GM18951 (cell line): ENCODE data around the gene SRXN1.
"Not testable (repeated sequence)": the region's sequence is repeated elsewhere in the genome, so short reads cannot be mapped to it uniquely, and the experiment has no call there.

ENCODE experiments used
- POLR2A ChIP-seq: IDR thresholded peaks from 4 replicates; pipeline ENCODE4 v1.6.1; 2011; ENCODE audit warnings: mild to moderate bottlenecking; ENCODE audit not compliant: insufficient read length, insufficient read depth; ENCODE audit errors: extremely low read depth
- in situ Hi-C: fragments of 300-500 bp; cut with MboI; formaldehyde crosslinking; loops from one replicate; pipeline ENCODE4 v1.12.0; 2022; ENCODE audit warnings: low sequenced_read_pairs, mixed read lengths, inconsistent platforms; ENCODE audit not compliant: unreplicated experiment

Gene SRXN1

DNA sequence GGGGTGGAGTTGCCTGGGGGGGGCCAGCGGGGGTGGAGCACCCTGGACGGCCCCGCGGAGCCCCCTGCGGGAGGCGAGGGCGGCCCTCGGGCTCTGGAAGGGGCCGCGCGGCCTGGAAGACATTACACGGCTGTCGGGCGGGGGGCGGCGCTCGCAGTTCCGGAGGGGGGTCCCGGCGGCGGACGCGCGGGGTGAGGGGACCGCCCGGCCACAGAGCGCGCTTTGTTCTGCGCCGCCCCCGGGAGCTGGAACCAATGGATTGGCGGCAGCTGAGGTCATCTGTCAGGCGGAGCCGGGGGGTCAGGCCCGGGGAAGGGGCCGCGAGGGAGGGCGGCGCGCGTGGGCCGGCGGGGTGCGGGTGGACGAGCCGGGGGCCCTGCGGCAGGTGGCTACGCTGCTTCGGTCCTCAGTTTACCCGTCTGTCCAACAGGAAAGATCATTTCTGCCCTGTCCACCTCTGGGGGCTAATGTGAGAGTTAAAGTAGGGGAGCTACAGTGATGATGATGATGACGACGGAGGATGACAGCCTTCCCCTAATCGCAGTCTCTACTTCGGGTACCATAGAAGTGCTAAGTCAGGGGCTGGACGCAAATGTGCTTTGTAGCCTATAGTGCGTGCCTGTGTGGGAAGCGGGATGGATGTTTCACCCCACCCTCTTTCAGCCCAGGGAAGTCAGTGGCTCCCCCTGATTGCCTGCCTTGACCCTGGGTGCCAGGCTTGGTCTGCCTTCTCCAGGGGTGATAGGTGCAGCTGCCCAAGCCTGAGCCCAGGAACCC lies 10.4 kb downstream of the SRXN1 start:
- in situ Hi-C loops = no loop called here
- no peak for TF ChIP-seq POLR2A

DNA sequence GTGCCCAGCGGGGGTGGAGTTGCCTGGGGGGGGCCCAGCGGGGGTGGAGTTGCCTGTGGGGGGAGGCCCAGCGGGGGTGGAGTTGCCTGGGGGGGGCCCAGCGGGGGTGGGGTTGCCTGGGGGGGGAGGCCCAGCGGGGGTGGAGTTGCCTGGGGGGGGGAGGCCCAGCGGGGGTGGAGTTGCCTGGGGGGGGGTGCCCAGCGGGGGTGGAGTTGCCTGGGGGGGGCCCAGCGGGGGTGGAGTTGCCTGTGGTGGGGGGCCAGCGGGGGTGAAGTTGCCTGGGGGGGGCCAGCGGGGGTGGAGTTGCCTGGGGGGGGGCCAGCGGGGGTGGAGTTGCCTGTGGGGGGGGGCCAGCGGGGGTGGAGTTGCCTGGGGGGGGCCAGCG lies 11.0 kb downstream of the SRXN1 start:
- in situ Hi-C loops = not testable (repeated sequence)

DNA sequence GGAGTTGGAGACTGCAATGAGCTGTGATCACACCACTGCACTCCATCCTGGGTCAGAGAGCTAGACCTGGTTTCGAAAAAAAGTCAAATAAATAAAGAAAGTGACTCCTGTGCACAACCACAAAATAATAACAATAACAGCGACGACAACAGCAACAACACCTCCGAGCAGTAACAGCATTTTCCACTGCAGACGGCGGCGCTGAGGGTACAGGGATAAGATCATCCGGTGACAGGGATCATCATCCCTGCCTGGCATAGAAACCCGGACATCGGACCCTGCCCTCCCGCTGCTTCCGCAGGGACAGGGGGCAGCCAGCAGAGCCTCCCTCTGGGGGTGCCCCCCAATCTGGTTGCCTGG lies 11.5 kb downstream of the SRXN1 start:
- no peak for TF ChIP-seq POLR2A

DNA sequence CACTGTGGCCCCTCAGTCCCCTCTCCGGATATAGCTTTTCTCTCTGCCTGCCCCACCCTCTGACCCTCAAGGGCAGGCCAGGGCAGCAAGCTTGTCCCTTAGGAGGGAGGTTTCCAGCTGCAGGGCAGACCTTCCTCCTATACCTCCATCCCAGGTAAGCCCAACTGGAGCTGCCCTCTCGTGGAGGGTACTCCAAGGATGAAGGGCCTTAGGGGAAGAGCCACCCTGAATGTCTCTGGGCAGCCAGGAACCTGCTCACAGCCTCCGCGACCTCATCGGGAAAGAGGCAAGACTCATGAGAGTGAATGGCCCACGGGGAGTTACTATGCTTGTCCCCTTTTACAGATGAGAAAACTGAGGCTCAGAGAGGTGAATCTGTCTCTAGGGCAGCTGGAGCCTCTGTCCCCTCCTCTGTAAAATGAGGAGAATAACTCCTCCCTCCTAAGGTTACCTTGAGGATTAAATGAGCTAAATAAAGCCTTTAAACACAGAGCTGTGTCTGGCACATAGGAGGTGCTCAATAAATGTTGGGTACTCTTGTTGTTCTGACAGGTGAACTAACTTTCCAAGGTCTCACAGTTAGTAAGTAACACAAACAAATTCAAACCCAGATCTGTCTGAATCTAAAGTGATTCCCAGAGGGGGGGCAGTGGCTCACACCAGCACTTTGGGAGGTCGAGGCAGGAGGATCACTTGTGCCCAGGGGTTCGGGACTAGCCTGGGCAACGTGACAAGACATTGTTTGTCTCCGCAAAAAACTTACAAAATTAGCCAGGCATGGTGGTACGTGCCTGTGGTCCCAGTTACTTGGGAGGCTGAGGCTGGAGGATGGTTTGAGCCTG lies 12.1 kb downstream of the SRXN1 start:
- in situ Hi-C loops = no loop called here

More for the DNA sequence above, 11.5 kb downstream of the SRXN1 start:
- in situ Hi-C loops = no loop called here

DNA sequence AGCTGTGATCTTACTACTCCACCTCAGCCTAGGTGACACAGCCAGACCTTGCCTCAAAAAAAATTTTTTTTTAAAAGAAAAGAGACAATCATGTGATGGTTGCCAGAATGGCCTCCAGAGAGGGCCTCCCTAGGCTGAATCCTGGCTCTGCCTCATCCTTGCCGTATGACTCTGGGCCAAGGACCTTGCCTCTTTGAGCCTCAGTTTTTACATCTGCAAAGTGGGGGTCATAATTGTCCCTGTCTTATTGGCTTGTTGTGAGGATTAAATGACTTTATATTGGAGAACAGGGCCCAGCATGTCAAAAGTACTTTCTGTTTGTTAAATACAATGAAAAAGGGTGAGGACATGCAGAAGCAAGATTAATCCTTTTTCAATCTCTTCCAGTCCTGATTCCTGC lies 14.4 kb downstream of the SRXN1 start:
- in situ Hi-C loops = no loop called here

More for the DNA sequence above, 12.1 kb downstream of the SRXN1 start:
- no peak for TF ChIP-seq POLR2A

DNA sequence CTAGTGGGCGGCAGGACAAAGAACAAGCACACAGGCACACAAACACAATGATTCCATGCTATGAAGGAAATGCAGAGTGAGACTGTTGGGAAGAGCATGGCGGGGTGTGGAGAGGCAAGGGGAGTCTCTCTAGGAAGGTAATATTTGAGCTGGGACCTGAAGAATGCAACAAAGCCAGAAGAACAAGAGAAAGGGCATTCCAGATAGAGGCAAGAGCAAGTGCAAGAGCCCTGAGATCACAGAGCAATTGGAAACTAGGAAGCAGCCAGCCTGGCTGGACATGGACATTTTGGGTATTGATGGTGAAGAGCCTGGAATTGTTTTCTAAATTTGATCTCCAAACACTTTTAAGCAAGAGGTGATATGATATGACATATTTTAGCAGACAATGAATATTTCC lies 15.4 kb downstream of the SRXN1 start:
- TF ChIP-seq POLR2A = no peak
- in situ Hi-C loops = no loop called here

More for the DNA sequence above, 14.4 kb downstream of the SRXN1 start:
- no peak for TF ChIP-seq POLR2A

DNA sequence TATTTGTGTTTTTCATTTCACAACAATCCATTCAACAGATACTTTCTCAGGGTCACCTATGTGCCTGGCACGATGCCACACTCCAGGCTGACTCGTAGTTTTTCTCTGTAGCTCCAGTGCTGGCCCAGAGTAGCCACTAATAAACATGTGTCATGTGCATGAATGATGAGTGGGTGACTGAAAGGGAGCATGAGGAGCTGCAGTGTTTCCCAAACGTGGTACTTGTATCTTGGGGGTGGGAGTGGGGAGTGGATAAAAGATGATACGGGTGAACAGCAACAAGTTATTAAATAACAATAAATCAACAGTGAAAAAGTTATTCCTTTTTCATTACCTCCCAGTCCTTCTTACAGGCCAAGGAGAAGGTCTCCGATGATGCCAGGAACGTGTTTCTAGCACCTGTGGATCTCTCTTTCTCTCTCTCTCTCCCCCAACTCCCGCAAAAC lies 17.1 kb downstream of the SRXN1 start:
- TF ChIP-seq POLR2A = no peak

DNA sequence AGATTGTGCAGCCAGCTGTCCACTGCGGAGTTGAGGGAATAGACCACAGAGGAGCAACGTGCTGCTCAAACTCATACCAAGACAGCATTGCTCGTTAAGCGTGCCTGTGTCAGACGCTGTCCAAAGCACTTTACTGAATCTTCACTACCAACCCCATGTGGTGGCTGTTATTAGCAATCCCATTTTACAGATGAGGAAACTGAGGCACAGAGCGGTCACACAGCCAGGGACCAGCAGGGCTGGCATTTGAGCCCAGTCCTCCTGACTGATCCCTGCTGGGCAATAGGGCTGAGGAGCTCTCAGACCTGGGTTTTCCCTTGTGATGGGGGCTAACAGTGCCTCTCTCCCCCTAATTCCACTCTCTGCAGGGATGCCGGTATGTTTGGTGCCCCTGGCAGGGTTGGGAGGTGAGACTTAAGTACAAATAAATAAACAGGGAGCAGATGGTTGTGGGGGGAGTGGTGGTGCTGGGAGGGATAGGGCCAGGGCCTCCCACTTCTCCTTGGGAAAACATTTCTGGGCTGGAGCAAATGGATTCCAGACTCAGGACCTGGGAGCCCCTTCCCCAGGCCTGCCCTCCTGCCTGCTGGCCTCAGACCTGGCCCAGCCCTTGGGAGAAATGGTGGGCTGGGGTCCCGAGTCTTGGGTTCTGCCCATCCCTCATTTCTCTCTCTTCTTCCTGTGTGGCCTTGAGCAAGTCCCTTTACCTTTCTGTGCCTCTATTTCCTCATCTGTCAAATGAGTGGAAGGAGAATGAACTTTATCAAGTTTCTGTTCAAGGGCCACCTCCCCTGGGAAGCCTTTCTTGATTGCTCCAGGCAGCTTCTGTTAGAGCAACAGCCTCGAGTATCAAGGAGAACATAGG lies 17.7 kb downstream of the SRXN1 start:
- TF ChIP-seq POLR2A = no peak
- in situ Hi-C loops = no loop called here

More for the DNA sequence above, 17.1 kb downstream of the SRXN1 start:
- in situ Hi-C loops = no loop called here

DNA sequence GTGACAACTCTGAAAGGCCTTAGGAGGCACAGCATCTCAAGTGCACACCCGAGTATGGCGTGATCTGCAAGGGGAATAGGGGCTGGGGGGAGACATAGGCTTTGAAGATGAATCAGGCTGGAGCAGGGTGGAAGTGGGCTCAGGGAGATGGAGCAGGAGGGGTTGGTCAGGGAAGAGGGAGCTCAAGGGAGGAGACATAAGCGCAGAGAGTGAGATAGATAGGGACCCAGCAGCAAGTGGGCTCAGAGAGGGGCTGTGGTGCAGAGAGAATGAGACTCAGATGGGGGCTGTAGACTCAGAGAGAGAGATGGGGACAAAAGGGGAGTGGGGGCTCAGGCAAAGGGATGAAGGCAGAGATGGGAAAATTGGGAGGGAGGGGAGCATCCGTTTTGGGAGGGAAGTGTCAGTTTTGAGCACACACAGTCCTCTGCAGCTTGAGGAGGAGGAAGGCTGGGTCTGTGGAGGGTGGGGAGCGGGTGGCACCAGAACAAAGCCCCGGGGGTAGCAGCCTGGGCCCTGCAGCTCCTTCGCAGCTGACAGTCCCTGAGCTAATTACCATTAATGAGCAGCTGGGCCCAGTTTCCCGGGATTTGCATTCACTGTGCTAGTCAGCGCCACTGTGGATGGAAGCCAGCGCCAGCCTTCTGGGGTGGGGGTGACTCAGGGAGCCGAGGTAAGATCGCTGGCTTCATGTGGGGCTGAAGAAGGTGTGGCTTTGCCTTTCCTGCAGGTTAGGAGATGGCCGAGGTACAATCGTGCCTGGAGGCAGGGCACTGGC lies 18.7 kb downstream of the SRXN1 start:
- no peak for TF ChIP-seq POLR2A

DNA sequence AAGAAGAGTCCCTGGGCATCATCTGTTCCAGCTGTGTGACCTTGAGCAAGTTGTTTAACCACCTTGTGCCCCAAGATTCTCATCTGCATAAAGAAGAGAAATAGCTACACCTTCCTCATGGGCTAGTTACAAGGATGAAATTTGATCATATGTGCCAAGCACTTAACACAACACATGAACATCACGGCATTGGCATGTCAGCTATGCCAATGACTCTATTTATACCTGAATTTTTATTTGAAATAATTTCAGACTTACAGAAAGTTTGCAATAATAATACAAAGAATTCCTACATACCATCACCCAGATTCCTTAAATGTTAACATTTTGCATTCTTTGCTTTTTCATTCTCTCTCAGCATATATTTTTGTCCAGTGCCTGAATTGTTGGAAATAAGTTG lies 21.9 kb downstream of the SRXN1 start:
- in situ Hi-C loops = no loop called here

More for the DNA sequence above, 18.7 kb downstream of the SRXN1 start:
- in situ Hi-C loops = no loop called here

DNA sequence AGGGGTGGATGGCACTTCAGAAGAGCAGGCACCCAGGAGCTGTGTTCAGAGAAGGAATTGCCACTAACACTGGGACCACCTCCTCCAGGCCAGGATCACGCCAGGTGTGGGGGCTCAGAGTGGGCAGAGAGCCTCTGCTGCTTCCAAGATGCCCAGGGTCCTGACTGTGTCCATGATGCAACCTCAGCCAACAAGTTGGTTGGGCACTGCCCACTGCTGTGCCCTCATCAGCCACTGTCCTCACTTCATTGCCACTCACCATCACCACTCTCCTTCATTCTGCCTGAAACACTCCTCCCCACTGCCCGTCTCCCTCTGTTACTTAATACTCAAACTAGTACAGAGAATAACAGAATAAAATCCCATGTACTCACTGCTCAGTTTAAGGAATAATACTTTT lies 26.4 kb downstream of the SRXN1 start:
- TF ChIP-seq POLR2A = no peak
- in situ Hi-C loops = no loop called here

More for the DNA sequence above, 21.9 kb downstream of the SRXN1 start:
- no peak for TF ChIP-seq POLR2A

DNA sequence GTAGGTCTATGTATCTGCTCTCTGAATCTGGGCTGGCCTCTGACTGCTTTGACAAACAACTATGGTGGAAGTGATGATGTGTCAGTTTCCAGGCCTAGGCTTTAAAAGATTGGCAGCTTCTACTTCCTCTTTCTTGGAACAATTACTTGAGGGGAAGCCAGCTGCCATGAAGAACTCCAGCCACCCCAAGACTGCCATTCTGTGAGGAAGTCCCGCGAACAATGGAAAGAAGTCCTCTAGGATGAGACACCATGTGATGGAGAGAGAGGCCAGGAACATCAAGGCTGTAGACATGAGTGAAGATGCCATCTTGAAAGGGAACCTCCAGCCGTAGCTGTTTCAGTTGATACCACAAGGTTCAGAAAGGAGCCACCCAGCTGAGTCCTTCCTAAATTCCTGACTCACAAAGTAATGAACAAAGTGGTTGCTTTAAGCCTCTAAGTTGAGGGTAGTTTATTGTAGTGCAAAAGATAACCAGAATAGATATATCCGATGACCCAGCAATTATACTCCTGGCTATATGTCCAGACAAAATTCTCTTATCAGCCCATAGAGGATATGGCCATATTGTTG lies 27.6 kb downstream of the SRXN1 start:
- in situ Hi-C loops = no loop called here
- TF ChIP-seq POLR2A = no peak

DNA sequence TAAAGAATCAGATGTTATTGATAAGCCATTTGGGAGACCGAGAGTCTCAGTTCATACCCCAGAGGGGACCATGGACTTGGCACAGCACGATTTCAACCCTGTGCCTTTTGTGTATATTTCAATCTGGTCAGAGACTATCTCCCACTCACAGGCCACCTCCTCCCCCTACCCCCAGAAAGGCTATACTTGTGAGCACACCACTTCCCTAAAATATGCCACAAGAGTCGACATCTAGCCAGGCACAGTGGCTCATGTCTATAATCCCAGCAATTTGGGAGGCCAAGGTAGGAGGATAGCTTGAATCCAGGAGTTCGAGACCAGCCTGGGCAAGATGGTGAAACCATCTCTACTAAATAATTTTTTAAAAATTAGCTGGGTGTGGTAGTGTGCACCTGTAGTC lies 29.3 kb downstream of the SRXN1 start:
- TF ChIP-seq POLR2A = no peak

More for the DNA sequence above, 29.3 kb downstream of the SRXN1 start:
- in situ Hi-C loops = no loop called here
